NCI-H1105 (cell line): ENCODE data around the gene IFIT3.
"Not testable (repeated sequence)": the region's sequence is repeated elsewhere in the genome, so short reads cannot be mapped to it uniquely, and the experiment has no call there.

ENCODE experiments used
- DNase-seq: peaks from one replicate; lab custom pipeline; 2025; lab: John Stamatoyannopoulos, UW

The IFIT3 gene

DNA sequence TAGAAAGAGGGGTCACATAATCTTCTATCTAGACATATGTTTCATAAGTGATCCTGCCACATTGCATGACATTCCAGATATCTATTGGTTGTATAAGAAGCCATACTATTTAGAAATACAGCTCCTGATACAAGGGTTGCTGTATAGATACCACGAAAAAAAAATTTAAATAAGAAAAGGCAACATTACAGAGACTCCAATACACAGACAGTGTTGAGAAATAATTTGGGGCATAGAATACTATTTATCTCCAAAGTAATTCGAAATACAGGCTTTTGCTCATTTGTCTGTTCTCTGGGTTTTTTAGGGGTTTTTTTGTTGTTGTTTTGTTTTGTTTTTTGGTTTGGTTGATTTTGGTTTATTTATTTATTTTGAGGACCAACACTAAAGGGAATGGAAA lies 23.4 kb upstream of the IFIT3 start:
- no peak for DNase-seq

DNA sequence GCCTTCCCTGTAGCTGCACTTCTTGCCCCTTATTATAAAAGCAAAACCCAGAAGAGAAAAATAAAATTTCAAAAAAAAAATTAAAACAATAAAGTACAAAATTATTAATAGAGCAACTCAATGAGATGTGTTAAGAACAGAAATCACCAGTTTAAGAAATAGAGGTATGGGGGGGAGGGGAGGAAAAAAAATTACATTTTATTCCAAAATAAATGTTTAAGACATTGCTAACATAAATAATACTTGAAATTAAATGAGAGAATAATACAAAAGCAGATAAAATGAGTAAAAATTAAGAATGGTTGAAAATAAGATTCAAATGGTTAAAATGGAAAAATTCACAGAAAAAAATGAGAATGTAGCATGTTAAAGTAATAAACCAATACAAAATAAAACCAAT lies 22.9 kb upstream of the IFIT3 start:
- DNase-seq = no peak

DNA sequence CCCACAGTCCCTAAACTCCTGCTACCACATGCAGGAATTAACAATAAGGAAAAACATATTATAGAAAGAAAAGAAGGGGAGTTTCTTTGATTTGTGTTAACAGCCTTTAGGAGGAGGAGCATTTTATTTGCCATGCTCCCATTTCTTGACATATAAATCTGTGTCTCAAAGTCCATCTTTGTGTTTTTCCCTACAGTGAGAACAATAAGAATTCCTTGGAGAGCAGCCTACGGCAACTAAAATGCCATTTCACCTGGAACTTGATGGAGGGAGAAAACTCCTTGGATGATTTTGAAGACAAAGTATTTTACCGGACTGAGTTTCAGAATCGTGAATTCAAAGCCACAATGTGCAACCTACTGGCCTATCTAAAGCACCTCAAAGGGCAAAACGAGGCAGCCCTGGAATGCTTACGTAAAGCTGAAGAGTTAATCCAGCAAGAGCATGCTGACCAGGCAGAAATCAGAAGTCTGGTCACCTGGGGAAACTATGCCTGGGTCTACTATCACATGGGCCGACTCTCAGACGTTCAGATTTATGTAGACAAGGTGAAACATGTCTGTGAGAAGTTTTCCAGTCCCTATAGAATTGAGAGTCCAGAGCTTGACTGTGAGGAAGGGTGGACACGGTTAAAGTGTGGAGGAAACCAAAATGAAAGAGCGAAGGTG lies 21.9 kb upstream of the IFIT3 start:
- DNase-seq = no peak

DNA sequence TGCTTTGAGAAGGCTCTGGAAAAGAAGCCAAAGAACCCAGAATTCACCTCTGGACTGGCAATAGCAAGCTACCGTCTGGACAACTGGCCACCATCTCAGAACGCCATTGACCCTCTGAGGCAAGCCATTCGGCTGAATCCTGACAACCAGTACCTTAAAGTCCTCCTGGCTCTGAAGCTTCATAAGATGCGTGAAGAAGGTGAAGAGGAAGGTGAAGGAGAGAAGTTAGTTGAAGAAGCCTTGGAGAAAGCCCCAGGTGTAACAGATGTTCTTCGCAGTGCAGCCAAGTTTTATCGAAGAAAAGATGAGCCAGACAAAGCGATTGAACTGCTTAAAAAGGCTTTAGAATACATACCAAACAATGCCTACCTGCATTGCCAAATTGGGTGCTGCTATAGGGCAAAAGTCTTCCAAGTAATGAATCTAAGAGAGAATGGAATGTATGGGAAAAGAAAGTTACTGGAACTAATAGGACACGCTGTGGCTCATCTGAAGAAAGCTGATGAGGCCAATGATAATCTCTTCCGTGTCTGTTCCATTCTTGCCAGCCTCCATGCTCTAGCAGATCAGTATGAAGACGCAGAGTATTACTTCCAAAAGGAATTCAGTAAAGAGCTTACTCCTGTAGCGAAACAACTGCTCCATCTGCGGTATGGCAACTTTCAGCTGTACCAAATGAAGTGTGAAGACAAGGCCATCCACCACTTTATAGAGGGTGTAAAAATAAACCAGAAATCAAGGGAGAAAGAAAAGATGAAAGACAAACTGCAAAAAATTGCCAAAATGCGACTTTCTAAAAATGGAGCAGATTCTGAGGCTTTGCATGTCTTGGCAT lies 21.1 kb upstream of the IFIT3 start:
- DNase-seq = no peak

DNA sequence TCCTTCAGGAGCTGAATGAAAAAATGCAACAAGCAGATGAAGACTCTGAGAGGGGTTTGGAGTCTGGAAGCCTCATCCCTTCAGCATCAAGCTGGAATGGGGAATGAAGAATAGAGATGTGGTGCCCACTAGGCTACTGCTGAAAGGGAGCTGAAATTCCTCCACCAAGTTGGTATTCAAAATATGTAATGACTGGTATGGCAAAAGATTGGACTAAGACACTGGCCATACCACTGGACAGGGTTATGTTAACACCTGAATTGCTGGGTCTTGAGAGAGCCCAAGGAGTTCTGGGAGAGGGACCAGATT lies 20.6 kb upstream of the IFIT3 start:
- no peak for DNase-seq

DNA sequence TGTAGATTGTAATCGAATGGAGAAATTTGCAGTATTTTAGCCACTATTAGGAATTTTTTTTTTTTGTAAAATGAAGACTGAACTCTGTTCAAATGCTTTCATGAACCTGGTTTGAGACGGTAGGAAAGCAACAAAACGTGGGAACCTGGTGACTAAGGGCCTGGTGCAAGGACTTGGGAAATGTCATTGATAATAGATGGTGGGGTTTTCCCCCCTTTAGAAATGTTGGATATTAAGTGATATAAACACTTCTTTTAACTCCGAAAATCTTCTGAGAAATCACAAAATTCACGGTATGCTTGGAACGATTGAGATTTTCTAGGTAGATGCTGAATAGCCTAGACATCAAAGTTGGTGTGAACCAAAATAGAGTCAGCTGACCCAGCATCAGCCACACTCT lies 19.5 kb upstream of the IFIT3 start:
- no peak for DNase-seq

DNA sequence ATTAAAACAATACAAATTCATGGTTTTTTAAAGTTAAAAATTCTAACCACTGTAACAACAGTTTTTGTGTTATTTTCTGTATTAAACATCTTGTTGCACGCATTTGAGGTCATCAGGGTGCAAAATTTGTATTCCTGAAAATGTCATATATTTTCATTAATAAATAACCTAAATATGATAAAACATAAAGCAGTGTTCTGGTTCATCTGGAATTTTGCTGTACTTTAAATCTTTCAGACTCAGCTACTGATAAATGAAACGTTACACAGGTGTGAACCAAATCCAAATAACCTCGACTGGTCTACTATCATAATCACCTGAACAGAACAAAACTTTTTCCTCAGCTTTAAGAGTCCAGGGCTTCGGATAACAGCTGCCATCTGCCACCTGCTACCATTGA lies 19.1 kb upstream of the IFIT3 start:
- DNase-seq = no peak

DNA sequence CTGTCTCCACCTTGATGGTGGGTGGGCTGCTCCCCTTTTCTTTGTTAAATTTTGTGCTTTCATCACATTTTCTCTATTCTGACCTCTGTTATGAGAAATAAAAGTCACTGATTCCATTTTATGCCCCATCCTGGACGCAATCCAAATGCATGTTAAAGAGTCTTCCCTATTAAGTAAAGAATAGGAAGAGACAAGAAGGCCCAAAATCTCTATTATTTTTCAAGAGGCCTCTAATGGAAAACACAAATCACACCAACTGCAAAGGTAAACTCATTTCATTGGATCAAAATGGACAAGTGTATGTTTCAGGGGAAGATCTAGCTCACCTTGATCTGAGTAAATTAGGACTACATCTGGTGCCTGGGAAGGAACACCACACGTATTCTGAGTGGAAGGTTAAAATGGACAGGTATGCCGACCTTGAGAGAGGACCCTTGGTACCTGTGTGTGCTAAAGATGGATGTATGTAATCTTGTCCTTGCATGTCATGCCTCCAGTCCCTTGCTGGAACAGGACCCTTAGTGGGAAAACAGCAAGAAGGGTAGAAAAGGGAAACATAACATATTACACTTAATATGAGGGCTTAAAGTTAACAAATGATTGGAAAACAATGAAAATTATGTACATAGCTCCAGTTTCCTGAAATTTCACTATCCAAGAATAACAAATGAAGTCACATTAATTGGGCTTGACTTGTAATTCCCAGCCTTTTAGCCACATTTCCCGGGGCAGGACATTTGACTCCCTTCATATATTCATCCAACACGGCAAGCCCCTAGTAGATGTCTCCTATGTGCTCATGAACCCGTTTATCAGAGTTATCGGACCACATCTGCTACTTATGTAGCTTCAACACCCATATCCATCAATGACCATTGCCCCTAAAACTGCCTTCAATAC lies 18.4 kb upstream of the IFIT3 start:
- DNase-seq = peak; percentile 50

DNA sequence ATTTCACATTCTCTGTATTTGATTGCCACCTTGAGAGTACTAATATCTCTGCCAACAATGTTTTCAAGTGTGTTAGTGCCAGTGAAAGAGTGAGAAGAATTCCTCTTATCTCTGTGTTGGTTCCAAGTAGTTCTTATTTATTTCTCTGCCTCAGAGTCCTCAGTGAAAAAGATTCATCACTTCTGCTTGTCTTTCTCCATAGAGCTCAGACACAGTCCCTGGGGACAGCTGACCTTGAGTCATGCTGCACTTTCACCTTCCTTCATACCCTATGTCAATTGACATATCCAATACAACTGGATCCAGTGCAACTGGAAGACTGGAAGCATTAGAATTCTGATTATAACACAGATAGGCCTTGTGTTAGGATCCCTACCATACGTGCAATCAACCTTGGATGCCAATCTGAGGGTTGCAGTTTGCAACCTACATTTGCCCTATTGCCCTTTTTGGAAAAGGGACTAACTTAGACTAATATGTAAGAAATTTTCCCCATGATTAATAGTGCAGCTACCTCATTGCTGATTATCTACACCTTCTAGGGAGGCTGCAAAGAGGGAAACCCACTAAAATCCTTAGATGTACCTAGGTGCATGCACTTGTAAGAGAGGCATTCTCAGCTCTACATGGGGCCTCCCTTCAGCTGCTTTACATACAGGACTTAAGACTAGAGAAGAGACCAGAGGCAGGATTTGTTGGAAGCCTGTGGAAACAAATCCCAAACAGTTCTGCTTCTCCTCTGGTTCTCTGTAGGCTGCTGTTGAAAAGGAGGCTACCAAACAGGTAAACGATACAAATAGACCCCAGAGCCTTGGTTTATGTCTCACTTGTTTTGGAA lies 17.5 kb upstream of the IFIT3 start:
- DNase-seq = no peak

DNA sequence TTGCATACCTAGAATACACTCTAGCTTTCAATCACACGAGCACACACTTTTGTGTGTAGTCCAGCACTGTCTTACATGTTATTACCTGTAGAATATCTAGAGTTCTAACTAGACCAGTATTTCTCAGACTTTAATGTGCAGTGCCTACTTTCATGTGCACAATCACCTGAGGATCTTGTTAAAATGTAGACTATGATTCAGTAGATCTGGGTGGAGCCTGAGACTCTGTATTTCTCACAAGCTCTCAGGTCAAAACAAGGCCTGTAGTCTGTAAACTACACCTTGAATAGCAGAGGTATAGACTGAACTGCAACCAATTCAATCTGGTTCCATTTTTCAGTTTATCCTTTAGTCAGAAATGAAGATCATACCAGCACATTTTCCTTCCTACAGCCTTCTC lies 14.8 kb upstream of the IFIT3 start:
- DNase-seq = no peak

DNA sequence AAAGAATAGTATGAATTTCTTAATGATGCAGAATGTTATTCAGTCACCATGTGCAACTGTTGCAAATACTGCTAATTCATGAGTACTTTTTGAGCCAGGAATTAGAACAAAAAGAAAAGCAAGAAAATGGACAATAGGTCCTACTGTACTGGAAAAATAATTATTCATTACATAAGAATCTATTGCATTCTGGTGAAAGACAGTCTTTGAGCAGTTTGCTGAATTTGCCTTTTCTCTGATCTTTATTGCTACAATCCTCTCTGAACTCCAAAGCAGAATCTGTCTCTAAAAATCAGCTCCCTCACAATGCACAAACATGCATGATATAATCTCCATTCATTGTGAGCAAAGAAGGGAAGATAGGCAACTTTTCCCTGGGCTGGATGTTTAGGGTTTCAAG lies 13.1 kb upstream of the IFIT3 start:
- DNase-seq = no peak

DNA sequence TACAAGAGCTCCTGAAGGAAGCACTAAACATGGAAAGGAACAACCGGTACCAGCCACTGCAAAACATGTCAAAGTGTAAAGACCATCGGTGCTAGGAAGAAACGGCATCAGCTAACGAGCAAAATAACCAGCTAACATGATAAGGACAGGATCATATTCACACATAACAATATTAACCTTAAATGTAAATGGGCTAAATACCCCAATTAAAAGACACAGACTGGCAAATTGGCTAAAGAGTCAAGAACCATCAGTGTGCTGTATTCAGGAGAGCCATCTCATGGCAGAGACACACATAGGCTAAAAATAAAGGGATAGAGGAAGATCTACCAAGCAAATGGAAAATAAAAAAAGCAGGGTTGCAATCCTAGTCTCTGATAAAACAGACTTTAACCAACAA lies 9.8 kb upstream of the IFIT3 start:
- DNase-seq = not testable (repeated sequence)

DNA sequence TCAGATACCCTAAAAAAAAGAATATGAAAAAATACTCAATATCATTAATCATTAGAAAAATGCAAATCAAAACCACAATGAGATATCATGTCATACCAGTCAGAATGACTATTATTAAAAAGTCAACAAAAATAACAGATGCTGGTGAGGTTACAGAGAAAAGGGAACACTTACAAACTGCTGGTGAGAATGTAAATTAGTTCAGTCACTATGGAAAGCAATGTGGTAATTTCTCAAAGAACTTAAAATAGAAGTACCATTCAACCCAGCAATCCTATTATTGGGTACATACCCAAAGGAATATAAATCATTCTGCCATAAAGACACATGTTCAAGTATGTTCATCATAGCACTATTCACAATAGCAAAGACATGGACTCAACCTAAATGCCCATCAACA lies 2.7 kb upstream of the IFIT3 start:
- not testable (repeated sequence) for DNase-seq

DNA sequence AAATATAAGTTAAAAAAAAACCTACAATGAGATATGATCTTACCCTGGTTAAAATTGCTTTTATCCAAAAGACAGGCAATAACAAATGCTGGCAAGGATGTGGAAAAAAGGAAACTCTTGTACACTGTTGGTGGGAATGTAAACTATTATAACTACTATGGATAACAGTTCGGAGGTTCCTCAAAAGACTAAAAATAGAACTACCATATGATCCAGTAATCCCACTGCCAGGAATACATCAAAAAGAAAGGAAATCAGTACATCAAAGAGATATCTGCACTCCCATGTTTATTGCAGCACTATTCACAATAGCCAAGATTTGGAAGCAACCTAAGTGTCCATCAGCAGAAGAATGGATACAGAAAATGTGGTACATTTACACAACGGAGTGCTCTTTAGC lies 1.9 kb upstream of the IFIT3 start:
- DNase-seq = not testable (repeated sequence)

DNA sequence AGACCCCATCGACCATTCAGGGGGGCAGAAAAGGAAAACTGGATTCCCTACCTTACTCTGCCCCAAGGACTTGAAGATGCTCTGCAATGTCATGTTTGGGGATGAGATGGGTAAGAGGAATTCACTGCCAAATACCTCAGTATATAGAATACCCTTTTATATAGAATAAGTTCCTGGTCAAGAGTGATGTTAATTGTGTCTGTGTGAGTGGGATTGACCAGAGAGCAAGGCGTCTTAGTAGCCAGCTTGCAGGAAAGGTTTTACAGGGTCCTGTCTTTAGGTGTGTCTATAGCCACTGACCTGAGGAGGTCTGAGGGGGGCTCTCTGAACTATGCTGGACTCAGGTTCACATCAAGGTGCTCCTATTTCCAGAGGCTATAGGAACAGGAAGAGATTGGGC lies 1.4 kb downstream of the IFIT3 start:
- no peak for DNase-seq

DNA sequence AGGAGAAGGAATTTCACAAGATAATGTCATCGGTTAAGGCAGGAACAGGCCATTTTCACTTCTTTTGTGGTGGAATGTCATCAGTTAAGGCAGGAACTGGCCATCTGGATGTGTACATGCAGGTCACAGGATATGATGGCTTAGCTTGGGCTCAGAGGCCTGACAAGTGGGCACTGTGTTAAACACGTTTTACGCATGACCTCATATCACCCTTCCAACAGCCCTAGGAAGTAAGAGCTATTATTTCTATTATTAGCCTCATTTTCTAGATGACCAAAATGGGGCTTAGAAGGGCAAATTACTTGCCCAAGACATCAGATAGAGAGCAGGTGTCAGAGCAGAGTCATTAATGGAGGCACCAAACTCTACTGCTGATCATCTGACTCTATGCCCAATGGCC lies 2.2 kb downstream of the IFIT3 start:
- not testable (repeated sequence) for DNase-seq

DNA sequence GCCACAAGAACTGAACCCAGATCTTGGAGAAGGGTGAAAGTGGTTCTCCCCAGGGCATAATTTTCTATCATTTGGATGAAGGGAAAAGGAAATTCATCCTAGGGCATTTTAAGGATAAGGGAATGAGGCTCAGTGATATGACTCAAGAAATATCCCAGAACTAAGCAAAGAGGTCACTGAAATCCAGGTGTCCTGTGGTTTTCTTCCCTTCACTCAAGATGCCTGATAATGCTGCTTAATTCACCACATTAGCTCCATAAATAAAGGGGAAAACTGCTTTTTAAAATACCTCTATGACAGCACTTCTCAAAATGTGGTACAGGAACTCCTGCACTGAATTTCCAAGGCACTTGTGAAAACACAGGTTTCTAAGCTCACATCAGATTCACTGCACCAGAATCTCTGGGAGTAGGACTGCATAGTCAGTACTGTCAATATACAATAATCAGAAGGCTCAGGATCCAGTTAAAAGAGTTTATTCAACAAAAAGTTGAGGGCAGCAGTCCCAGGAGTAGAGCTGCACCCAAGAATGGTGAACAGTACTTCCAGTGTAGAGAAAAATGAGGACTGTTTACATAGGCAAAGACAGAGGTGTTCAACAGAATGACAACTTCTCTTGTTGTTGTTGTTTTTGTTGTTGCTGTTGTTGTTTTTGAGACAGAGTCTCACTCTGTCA lies 2.9 kb downstream of the IFIT3 start:
- no peak for DNase-seq

DNA sequence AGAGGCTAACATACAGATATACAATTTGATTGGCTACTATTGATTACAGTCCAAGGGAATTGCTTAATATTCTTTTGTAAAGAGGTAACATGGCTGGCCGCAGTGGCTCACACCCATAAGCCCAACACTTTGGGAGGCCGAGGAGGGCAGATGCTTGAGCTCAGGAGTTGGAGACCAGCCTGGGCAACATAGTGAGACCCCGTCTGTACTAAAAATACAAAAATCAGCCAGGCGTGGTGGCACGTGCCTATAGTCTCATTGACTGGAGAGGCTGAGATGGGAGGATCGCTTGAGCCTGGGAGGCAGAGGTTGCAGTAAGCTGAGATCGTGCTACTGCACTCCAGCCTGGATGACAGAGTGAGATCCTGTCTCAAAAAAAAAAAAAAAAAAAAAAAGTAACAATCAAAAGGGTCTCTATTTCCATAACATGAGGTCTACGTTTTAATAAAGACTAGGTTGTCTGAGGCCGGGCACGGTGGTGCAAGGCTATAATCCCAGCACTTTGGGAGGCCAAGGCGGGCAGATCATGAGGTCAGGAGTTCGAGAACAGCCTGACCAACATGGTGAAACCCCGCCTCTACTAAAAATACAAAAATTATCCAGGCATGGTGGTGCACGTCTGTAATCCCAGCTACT lies 3.8 kb downstream of the IFIT3 start:
- not testable (repeated sequence) for DNase-seq

DNA sequence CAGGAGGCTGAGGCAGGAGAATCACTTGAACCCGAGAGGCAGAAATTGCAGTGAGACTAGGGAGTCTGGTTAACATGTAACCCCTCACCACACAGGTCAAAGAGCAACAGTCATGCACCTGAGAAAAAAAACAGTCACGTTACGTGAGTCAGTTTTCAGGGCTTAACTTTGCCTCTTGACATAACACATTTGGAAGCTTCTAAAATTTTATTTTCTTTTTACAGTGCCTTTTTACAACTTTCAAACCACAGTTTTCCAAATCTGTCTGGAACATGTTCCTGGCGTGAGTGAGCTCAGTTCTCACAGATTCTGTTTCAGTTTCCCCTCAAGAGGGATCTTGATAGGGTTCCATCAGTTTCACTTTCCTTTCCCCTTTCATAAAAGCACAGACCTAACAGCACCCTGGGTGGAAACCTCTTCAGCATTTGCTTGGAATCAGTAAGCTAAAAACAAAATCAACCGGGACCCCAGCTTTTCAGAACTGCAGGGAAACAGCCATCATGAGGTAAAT lies 4.4 kb downstream of the IFIT3 start:
- no peak for DNase-seq

DNA sequence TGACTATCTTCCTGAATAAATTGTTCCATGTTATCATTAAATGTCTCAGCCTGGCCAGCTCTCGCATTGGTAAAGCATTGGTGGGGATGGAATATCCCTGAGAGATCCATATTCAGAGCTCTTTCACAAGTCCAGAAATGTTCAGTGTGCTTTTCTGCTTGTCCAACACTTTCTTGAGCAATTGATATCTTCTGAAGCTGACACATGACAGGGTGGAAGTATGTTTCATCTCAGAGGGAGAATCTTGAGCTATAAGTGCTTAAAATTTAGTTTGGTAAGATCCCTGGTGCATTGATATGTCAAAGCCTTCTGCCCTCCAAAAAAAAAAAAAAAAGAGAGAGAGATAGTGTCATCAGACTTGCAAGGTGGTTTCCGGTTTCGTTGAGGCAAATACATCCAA lies 7.4 kb downstream of the IFIT3 start:
- no peak for DNase-seq

DNA sequence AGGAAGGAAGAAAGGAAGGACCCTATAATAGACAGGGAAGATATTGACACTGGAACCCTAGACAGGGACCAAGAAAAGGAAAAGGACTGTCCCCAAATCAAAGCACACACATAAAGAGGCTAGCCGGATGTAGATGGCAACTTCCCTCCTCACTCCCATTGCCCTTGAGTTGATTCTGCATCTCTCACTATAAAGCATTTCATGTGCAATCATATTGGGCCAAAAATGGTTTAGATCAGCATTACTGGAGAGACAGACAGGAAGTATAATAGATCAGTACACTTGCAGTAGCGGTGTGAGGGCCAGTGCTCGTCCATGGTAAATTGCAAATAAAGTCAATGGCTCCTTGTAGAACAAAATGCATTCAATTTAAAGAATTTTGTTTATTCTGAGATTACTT lies 8.4 kb downstream of the IFIT3 start:
- DNase-seq = no peak
